Liver (tissue), 9 donors: Measurements from ENCODE around the gene TMBIM6. TPM values are rescaled to one million over a fixed set of nuclear protein-coding genes. Genes with fewer than 3 reads are reported as not detected.
A peak's percentile ranks its signal among the peaks of the same experiment; 100 is the strongest.

Source experiments
- DNase-seq: peaks from one replicate; pipeline ENCODE4 v3.0.0-alpha.2; 2017; ENCODE audit warnings: low spot score
- H3K27ac ChIP-seq, 2 donors: one replicate each; pipeline ENCODE4 v1.7.0; 2013; ENCODE audit warnings: inconsistent platforms in 2 of 2, low read length in 2 of 2, control low read depth in 1 of 2, low read depth in 1 of 2, mild to moderate bottlenecking in 1 of 2
- H3K27me3 ChIP-seq, 4 donors: one replicate each; pipeline versions ENCODE4 v1.6.1 to v1.7.0; 2013; ENCODE audit warnings: low read length in 3 of 4, inconsistent platforms in 1 of 4, mild to moderate bottlenecking in 1 of 4, moderate library complexity in 1 of 4; ENCODE audit not compliant: control insufficient read depth in 4 of 4, insufficient read depth in 4 of 4
- H3K36me3 ChIP-seq, 4 donors: one replicate each; pipeline versions ENCODE4 v1.6.1 to v1.7.0; 2013; ENCODE audit warnings: low read length in 3 of 4, mild to moderate bottlenecking in 3 of 4, low read depth in 1 of 4, moderate library complexity in 1 of 4; ENCODE audit not compliant: control insufficient read depth in 4 of 4, insufficient read depth in 3 of 4
- H3K4me1 ChIP-seq, 4 donors: one replicate each; pipeline versions ENCODE4 v1.6.1 to v1.7.0; 2013; ENCODE audit warnings: low read length in 3 of 4, mild to moderate bottlenecking in 3 of 4, moderate library complexity in 1 of 4; ENCODE audit not compliant: control insufficient read depth in 4 of 4, insufficient read depth in 4 of 4
- H3K4me3 ChIP-seq, 3 donors: one replicate each; pipeline versions ENCODE4 v1.6.1 to v1.7.0; 2013; ENCODE audit warnings: low read length in 3 of 3, control low read depth in 1 of 3, low read depth in 1 of 3, mild to moderate bottlenecking in 1 of 3
- H3K9ac ChIP-seq, 2 donors: one replicate each; pipeline ENCODE4 v1.7.0; 2013; ENCODE audit warnings: low read length in 2 of 2, mild to moderate bottlenecking in 2 of 2, moderate library complexity in 2 of 2, control low read depth in 1 of 2, low read depth in 1 of 2
- H3K9me3 ChIP-seq, 4 donors: one replicate each; pipeline versions ENCODE4 v1.6.1 to v1.7.0; 2013; ENCODE audit warnings: low read length in 3 of 4; ENCODE audit not compliant: control insufficient read depth in 4 of 4
- EGR1 ChIP-seq, 2 donors: IDR thresholded peaks; 2 replicates each; pipeline ENCODE4 v1.6.1; 2016 to 2018; ENCODE audit warnings: antibody characterized with exemption in 2 of 2, low read depth in 2 of 2
- FOXA1 ChIP-seq: IDR thresholded peaks from 2 replicates; pipeline ENCODE4 v1.6.1; 2016; ENCODE audit warnings: antibody characterized with exemption
- FOXA2 ChIP-seq: IDR thresholded peaks from 2 replicates; pipeline ENCODE4 v1.6.1; 2016; ENCODE audit warnings: antibody characterized with exemption
- GABPA ChIP-seq, 2 donors: IDR thresholded peaks in 1 of 2; conservative IDR thresholded peaks in 1 of 2; 2 replicates each; pipeline ENCODE4 v1.6.1; 2016; ENCODE audit warnings: antibody characterized with exemption in 2 of 2, mild to moderate bottlenecking in 1 of 2, moderate library complexity in 1 of 2
- HNF4A ChIP-seq, 2 donors: conservative IDR thresholded peaks; 2 replicates each; pipeline ENCODE4 v1.6.1; 2016; ENCODE audit warnings: antibody characterized with exemption in 2 of 2, mild to moderate bottlenecking in 2 of 2
- HNF4G ChIP-seq: IDR thresholded peaks from 2 replicates; pipeline ENCODE4 v1.6.1; 2016; ENCODE audit warnings: antibody characterized with exemption
- JUND ChIP-seq, 2 donors: IDR thresholded peaks; 2 replicates each; pipeline ENCODE4 v1.6.1; 2016; ENCODE audit warnings: antibody characterized with exemption in 2 of 2
- NR2F2 ChIP-seq: IDR thresholded peaks from 2 replicates; pipeline ENCODE4 v1.6.1; 2016; ENCODE audit warnings: antibody characterized with exemption
- RAD21 ChIP-seq, 2 donors: IDR thresholded peaks; 2 replicates each; pipeline ENCODE4 v1.6.1; 2016; ENCODE audit warnings: antibody characterized with exemption in 2 of 2, mild to moderate bottlenecking in 2 of 2
- RXRA ChIP-seq, 2 donors: IDR thresholded peaks; 2 replicates each; pipeline ENCODE4 v1.6.1; 2017 to 2018; ENCODE audit warnings: antibody characterized with exemption in 2 of 2, mild to moderate bottlenecking in 1 of 2
- SP1 ChIP-seq: IDR thresholded peaks from 2 replicates; pipeline ENCODE4 v1.6.1; 2018; ENCODE audit warnings: antibody characterized with exemption, mild to moderate bottlenecking
- TAF1 ChIP-seq: conservative IDR thresholded peaks from 2 replicates; pipeline ENCODE4 v1.6.1; 2016; ENCODE audit warnings: antibody characterized with exemption, mild to moderate bottlenecking
- YY1 ChIP-seq: IDR thresholded peaks from 2 replicates; pipeline ENCODE4 v1.6.1; 2016; ENCODE audit warnings: antibody characterized with exemption, mild to moderate bottlenecking
- WGBS: extraction: QIAGEN DNeasy Blood & Tissue Kit; methylation state at CpG from one replicate; pipeline ENCODE4 v1.1.7; 2013; 5-methylcytosine and 5-hydroxymethylcytosine counted together
- polyA plus RNA-seq, 2 donors: library from polyadenylated mRNA; stranded (reverse) in 1 of 2; unstranded in 1 of 2; fragments of 200-250 nt in 1 of 2; fragments of >200 nt in 1 of 2; fragmentation: Nextera tagmentation in 1 of 2; extraction: Ambion mirVana in 1 of 2; gene quantifications; one replicate each; pipeline versions ENCODE4 v1.2.1 to v1.2.3, GENCODE V29; 2013 to 2015
- total RNA-seq, 2 donors: library from RNA; depleted of rRNA; stranded (reverse); fragments of >200 nt; gene quantifications; one replicate each; pipeline ENCODE4 v1.2.3, GENCODE V29; 2014
- TF ChIP-seq, protein P1 (sequence below): IDR thresholded peaks from 2 replicates; pipeline ENCODE4 v1.6.1; 2016; ENCODE audit warnings: antibody characterized with exemption
- TF ChIP-seq, protein P2 (sequence below): fragments of 150-350 bp; IDR thresholded peaks from 2 replicates; pipeline ENCODE4 v1.5.1; 2017; ENCODE audit warnings: improper control_type of control experiment, low read depth, low read length; ENCODE audit not compliant: missing input control
- TF ChIP-seq, protein P3 (sequence below): IDR thresholded peaks from 2 replicates; pipeline ENCODE4 v1.6.1; 2016; ENCODE audit warnings: antibody characterized with exemption
- TF ChIP-seq, protein P4 (sequence below): IDR thresholded peaks from 2 replicates; pipeline ENCODE4 v1.6.1; 2016; ENCODE audit warnings: antibody characterized with exemption, mild to moderate bottlenecking
- TF ChIP-seq, protein P5 (sequence below): IDR thresholded peaks from 2 replicates; pipeline ENCODE4 v1.6.1; 2016; ENCODE audit warnings: antibody characterized with exemption
- donor health status: healthy.
- donor health status: healthy.
- donor health status: healthy.
- donor health status: healthy.
- donor health status: healthy.

TMBIM6 gene
- total and polyA plus RNA-seq, 4 donors = 464 to 1,207 (median 713) TPM

DNA sequence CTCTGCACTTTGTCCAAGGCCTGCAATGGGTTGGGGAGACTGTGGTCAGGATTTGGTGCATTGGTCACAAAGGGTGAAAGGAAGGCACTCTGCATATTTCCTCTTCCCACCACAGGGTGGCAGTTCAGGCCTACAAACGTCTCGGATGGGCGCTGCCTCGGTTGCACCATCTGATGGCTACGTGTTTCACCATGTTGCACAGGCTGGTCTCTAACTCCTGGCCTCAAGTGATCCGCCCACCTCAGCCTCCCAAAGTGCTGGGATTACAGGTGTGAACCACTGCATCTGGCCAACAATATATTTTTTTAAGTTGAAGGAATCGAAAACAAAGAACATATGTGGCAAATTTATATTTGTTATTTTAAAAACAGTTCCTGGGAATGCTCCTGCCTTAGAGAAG is 35.1 kb downstream of the TMBIM6 start:
- Histone ChIP-seq H3K4me3 (no peak overlapping the region), H3K27me3 (no peaks in the 10 kb centered on the region), H3K4me1 (peaks cover 0 to 4% (median 2%) of the 10 kb centered on the region in 4 donors), H3K27ac (no peak overlapping the region), H3K9me3 (no peaks in the 10 kb centered on the region), H3K9ac (no peak overlapping the region), H3K36me3 (no peaks in the 10 kb centered on the region)
- peak; percentile 94 to 95 for TF ChIP-seq RAD21 (IDR thresholded peaks at IDR 0.05)
- TF ChIP-seq, protein P1, sequence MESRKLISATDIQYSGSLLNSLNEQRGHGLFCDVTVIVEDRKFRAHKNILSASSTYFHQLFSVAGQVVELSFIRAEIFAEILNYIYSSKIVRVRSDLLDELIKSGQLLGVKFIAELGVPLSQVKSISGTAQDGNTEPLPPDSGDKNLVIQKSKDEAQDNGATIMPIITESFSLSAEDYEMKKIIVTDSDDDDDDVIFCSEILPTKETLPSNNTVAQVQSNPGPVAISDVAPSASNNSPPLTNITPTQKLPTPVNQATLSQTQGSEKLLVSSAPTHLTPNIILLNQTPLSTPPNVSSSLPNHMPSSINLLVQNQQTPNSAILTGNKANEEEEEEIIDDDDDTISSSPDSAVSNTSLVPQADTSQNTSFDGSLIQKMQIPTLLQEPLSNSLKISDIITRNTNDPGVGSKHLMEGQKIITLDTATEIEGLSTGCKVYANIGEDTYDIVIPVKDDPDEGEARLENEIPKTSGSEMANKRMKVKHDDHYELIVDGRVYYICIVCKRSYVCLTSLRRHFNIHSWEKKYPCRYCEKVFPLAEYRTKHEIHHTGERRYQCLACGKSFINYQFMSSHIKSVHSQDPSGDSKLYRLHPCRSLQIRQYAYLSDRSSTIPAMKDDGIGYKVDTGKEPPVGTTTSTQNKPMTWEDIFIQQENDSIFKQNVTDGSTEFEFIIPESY = no peak
- TF ChIP-seq, protein P2, sequence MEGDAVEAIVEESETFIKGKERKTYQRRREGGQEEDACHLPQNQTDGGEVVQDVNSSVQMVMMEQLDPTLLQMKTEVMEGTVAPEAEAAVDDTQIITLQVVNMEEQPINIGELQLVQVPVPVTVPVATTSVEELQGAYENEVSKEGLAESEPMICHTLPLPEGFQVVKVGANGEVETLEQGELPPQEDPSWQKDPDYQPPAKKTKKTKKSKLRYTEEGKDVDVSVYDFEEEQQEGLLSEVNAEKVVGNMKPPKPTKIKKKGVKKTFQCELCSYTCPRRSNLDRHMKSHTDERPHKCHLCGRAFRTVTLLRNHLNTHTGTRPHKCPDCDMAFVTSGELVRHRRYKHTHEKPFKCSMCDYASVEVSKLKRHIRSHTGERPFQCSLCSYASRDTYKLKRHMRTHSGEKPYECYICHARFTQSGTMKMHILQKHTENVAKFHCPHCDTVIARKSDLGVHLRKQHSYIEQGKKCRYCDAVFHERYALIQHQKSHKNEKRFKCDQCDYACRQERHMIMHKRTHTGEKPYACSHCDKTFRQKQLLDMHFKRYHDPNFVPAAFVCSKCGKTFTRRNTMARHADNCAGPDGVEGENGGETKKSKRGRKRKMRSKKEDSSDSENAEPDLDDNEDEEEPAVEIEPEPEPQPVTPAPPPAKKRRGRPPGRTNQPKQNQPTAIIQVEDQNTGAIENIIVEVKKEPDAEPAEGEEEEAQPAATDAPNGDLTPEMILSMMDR = peak; percentile 80
- 16% methylated on average over 7 of the region's 7 CpGs for WGBS
- DNase-seq = peak; percentile 46

DNA sequence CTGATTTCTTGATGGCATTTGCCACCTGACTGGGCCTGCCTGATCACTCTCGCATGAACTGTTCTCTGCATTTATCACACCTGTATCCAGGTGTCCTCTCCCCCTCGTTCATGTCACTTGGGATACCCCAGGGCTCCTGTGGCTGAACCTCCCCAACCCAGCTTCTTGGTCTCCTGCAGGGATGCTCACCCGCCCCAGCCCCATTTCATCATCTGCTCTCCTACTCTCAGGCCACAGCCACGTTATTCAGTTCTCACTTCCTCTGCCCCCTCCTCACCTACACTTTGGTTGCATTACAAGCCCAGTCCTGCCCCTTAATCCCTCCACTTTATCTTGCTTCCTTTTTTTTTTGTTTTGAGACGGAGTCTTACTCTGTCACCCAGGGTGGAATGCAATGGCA is 35.5 kb downstream of the TMBIM6 start:
- Histone ChIP-seq H3K4me1 (peaks cover 0 to 4% (median 2%) of the 10 kb centered on the region in 4 donors), H3K9ac (no peak overlapping the region), H3K27ac (no peak overlapping the region), H3K36me3 (no peaks in the 10 kb centered on the region), H3K9me3 (no peaks in the 10 kb centered on the region), H3K4me3 (no peak overlapping the region), H3K27me3 (no peaks in the 10 kb centered on the region)
- no peak for TF ChIP-seq GABPA (IDR thresholded peaks at IDR 0.05 in 1 of 2, conservative IDR thresholded peaks at IDR 0.05 in 1 of 2)
- TF ChIP-seq SP1 = no peak
- TF ChIP-seq, protein P2 = no peak
- TF ChIP-seq, protein P3, sequence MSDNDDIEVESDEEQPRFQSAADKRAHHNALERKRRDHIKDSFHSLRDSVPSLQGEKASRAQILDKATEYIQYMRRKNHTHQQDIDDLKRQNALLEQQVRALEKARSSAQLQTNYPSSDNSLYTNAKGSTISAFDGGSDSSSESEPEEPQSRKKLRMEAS = no peak
- no peak for TF ChIP-seq EGR1 (IDR thresholded peaks at IDR 0.05; ENCODE audit: low read depth in 2 of 2)
- no peak for TF ChIP-seq NR2F2
- no peak for TF ChIP-seq HNF4A (conservative IDR thresholded peaks at IDR 0.05)
- no peak for TF ChIP-seq JUND (IDR thresholded peaks at IDR 0.05)
- TF ChIP-seq, protein P4, sequence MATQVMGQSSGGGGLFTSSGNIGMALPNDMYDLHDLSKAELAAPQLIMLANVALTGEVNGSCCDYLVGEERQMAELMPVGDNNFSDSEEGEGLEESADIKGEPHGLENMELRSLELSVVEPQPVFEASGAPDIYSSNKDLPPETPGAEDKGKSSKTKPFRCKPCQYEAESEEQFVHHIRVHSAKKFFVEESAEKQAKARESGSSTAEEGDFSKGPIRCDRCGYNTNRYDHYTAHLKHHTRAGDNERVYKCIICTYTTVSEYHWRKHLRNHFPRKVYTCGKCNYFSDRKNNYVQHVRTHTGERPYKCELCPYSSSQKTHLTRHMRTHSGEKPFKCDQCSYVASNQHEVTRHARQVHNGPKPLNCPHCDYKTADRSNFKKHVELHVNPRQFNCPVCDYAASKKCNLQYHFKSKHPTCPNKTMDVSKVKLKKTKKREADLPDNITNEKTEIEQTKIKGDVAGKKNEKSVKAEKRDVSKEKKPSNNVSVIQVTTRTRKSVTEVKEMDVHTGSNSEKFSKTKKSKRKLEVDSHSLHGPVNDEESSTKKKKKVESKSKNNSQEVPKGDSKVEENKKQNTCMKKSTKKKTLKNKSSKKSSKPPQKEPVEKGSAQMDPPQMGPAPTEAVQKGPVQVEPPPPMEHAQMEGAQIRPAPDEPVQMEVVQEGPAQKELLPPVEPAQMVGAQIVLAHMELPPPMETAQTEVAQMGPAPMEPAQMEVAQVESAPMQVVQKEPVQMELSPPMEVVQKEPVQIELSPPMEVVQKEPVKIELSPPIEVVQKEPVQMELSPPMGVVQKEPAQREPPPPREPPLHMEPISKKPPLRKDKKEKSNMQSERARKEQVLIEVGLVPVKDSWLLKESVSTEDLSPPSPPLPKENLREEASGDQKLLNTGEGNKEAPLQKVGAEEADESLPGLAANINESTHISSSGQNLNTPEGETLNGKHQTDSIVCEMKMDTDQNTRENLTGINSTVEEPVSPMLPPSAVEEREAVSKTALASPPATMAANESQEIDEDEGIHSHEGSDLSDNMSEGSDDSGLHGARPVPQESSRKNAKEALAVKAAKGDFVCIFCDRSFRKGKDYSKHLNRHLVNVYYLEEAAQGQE = no peak
- TF ChIP-seq YY1 = no peak
- TF ChIP-seq, protein P1 = no peak
- TF ChIP-seq, protein P5, sequence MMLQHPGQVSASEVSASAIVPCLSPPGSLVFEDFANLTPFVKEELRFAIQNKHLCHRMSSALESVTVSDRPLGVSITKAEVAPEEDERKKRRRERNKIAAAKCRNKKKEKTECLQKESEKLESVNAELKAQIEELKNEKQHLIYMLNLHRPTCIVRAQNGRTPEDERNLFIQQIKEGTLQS = no peak
- no peak for TF ChIP-seq RAD21 (IDR thresholded peaks at IDR 0.05)
- TF ChIP-seq RXRA (IDR thresholded peaks at IDR 0.05) = no peak
- TF ChIP-seq HNF4G = no peak
- TF ChIP-seq FOXA2 = no peak
- no peak for TF ChIP-seq FOXA1
- no peak for TF ChIP-seq TAF1
- no peak for DNase-seq
- 81% methylated on average over 5 of the region's 5 CpGs for WGBS
